Measurements from ENCODE around the gene STAM2. TPM values are rescaled to one million over a fixed set of nuclear protein-coding genes. Genes with fewer than 3 reads are reported as not detected.
"Not testable (repeated sequence)": the region's sequence is repeated elsewhere in the genome, so short reads cannot be mapped to it uniquely, and the experiment has no call there.

The STAM2 gene
- polyA plus RNA-seq, 3 donors: 39.0 to 56.6 (median 47.4) TPM

- no peak for DNase-seq
Observed at GRCh38 chr2:152176113-152176714, 651 bp upstream of the STAM2 start.

- no peak for DNase-seq
Observed at GRCh38 chr2:152175012-152175367, 573 bp downstream of the STAM2 start.

GRCh38 chr2:152174574-152174973, 989 bp downstream of the STAM2 start:
- DNase-seq: no peak

- no peak for DNase-seq
Observed at GRCh38 chr2:152173831-152174230, 1.7 kb downstream of the STAM2 start.

- DNase-seq: not testable (repeated sequence)
Observed at GRCh38 chr2:152172201-152172785, 3.3 kb downstream of the STAM2 start.

- no peak for DNase-seq
Observed at GRCh38 chr2:152171718-152172117, 3.8 kb downstream of the STAM2 start.

- DNase-seq: not testable (repeated sequence)
Observed at GRCh38 chr2:152169158-152169557, 6.4 kb downstream of the STAM2 start.

- not testable (repeated sequence) for DNase-seq
Observed at GRCh38 chr2:152167470-152167869, 8.1 kb downstream of the STAM2 start.

- DNase-seq: no peak
Observed at GRCh38 chr2:152167065-152167464, 8.5 kb downstream of the STAM2 start.

GRCh38 chr2:152166633-152167032, 8.9 kb downstream of the STAM2 start:
- no peak for DNase-seq

- DNase-seq: no peak
Observed at GRCh38 chr2:152165780-152166179, 9.8 kb downstream of the STAM2 start.

- DNase-seq: no peak
Observed at GRCh38 chr2:152165306-152165705, 10.3 kb downstream of the STAM2 start.

- DNase-seq: not testable (repeated sequence)
Observed at GRCh38 chr2:152163669-152164068, 11.9 kb downstream of the STAM2 start.

GRCh38 chr2:152162141-152162540, 13.4 kb downstream of the STAM2 start:
- DNase-seq: no peak

GRCh38 chr2:152161598-152161997, 14.0 kb downstream of the STAM2 start:
- no peak for DNase-seq

GRCh38 chr2:152160378-152160777, 15.2 kb downstream of the STAM2 start:
- not testable (repeated sequence) for DNase-seq

GRCh38 chr2:152157253-152157652, 18.3 kb downstream of the STAM2 start:
- DNase-seq: no peak

- no peak for DNase-seq
Observed at GRCh38 chr2:152155209-152155608, 20.4 kb downstream of the STAM2 start.

GRCh38 chr2:152154462-152154861, 21.1 kb downstream of the STAM2 start:
- no peak for DNase-seq

- DNase-seq: no peak
Observed at GRCh38 chr2:152134488-152135280, 40.9 kb downstream of the STAM2 start.

- no peak for DNase-seq
Observed at GRCh38 chr2:152132306-152132705, 43.3 kb downstream of the STAM2 start.

GRCh38 chr2:152127628-152128027, 47.9 kb downstream of the STAM2 start:
- no peak for DNase-seq

- no peak for DNase-seq
Observed at GRCh38 chr2:152126664-152127063, 48.9 kb downstream of the STAM2 start.

Measured in renal pelvis (tissue), 4 donors.